GM18499 (cell line): ENCODE data around the gene SNTG2.
A peak's percentile ranks its signal among the peaks of the same experiment; 100 is the strongest.

ENCODE experiments used
- ATAC-seq: cut with Tn5 transposase; IDR thresholded peaks from one replicate; pipeline ENCODE4 v1.9.1; 2021; ENCODE audit warnings: moderate number of reproducible peaks; ENCODE audit not compliant: insufficient read depth, unreplicated experiment

SNTG2 gene

GRCh38 chr2:1041012-1041805 lies 90.6 kb downstream of the SNTG2 start:
- no peak for ATAC-seq

GRCh38 chr2:1045109-1045508 lies 94.5 kb downstream of the SNTG2 start:
- peak; percentile 99 for ATAC-seq

GRCh38 chr2:1046067-1046466 lies 95.4 kb downstream of the SNTG2 start:
- ATAC-seq, result no peak

GRCh38 chr2:1047485-1047884 lies 96.8 kb downstream of the SNTG2 start:
- ATAC-seq, result no peak

GRCh38 chr2:1049691-1050090 lies 99.0 kb downstream of the SNTG2 start:
- ATAC-seq, result no peak

GRCh38 chr2:1051075-1051474 lies 100.4 kb downstream of the SNTG2 start:
- ATAC-seq, result no peak

GRCh38 chr2:1052771-1053191 lies 102.1 kb downstream of the SNTG2 start:
- no peak for ATAC-seq

- ATAC-seq, result no peak
Measured at GRCh38 chr2:1053786-1054185, 103.1 kb downstream of the SNTG2 start.

GRCh38 chr2:1054399-1054798 lies 103.8 kb downstream of the SNTG2 start:
- ATAC-seq, result no peak

- no peak for ATAC-seq
Measured at GRCh38 chr2:1055014-1055595, 104.5 kb downstream of the SNTG2 start.

GRCh38 chr2:1060372-1060771 lies 109.7 kb downstream of the SNTG2 start:
- no peak for ATAC-seq

GRCh38 chr2:1060987-1061386 lies 110.3 kb downstream of the SNTG2 start:
- ATAC-seq, result no peak

- ATAC-seq, result no peak
Measured at GRCh38 chr2:1068241-1068640, 117.6 kb downstream of the SNTG2 start.

- ATAC-seq, result no peak
Measured at GRCh38 chr2:1068822-1069221, 118.2 kb downstream of the SNTG2 start.

- no peak for ATAC-seq
Measured at GRCh38 chr2:1069847-1070246, 119.2 kb downstream of the SNTG2 start.

- ATAC-seq, result no peak
Measured at GRCh38 chr2:1070601-1071000, 120.0 kb downstream of the SNTG2 start.

- ATAC-seq, result no peak
Measured at GRCh38 chr2:1071650-1072049, 121.0 kb downstream of the SNTG2 start.

- ATAC-seq, result no peak
Measured at GRCh38 chr2:1072250-1072649, 121.6 kb downstream of the SNTG2 start.

- no peak for ATAC-seq
Measured at GRCh38 chr2:1077911-1078310, 127.3 kb downstream of the SNTG2 start.

GRCh38 chr2:1078326-1078725 lies 127.7 kb downstream of the SNTG2 start:
- ATAC-seq, result no peak

- ATAC-seq, result no peak
Measured at GRCh38 chr2:1079873-1080799, 129.5 kb downstream of the SNTG2 start.
